ENCODE results near the gene RGS6.

- TF ChIP-seq CTCF (conservative IDR thresholded peaks at IDR 0.05) (no peak), ZFX (IDR thresholded peaks at IDR 0.05) (no peak)
Observed at GRCh38 chr14:72557671-72558070, 625.4 kb downstream of the RGS6 start.
